Measurements from ENCODE around the gene SYT14. TPM values are rescaled to one million over a fixed set of nuclear protein-coding genes. Genes with fewer than 3 reads are reported as not detected.

SYT14 gene
- polyA plus RNA-seq, 2 of the 4 experiments (the other 2 are of a cell fraction): 0.01 to 0.06 TPM

DNA sequence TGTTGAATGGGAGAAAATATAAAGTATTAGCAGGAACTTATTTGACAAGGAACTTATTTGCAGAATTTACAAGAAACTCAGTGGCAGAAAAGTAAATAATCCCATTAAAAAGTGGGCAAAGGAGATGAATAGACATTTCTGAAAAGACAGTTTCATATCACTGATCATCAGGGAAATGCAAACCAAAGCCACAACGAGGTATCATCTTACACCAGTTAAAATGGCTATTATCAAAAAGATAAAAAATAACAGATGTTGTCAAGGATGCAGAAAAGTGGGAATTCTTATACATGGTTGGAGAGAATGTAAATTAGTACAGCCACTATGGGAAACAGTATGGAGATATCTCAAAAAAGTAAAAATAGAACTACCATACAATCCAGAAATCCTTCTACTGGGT lies 61.0 kb downstream of the SYT14 start:
- no peaks in the 10 kb centered on the region for H3K4me1 ChIP-seq
- ChIA-PET CTCF (no interaction called here), POLR2A (no interaction called here)
- WGBS (ENCODE audit: missing lambda C conversion rate): 3% methylated on average over 1 of the region's 1 CpG
- TF ChIP-seq CHD2 (IDR thresholded peaks at IDR 0.05; ENCODE audit: low read length, partially characterized antibody) (no peak), HOXB5 (CRISPR knock-in tag; IDR thresholded peaks at IDR 0.05) (no peak), BHLHE40 (IDR thresholded peaks at IDR 0.05; ENCODE audit: low read depth, low read length) (no peak), ESRRA (IDR thresholded peaks at IDR 0.05; ENCODE audit: borderline replicate concordance, low read length) (no peak), JUN (IDR thresholded peaks at IDR 0.05) (no peak), RNF2 (IDR thresholded peaks at IDR 0.05; ENCODE audit: borderline replicate concordance, low read depth) (no peak), FOSB (CRISPR knock-in tag; IDR thresholded peaks at IDR 0.05) (no peak)
- TF ChIP-seq, protein P1, sequence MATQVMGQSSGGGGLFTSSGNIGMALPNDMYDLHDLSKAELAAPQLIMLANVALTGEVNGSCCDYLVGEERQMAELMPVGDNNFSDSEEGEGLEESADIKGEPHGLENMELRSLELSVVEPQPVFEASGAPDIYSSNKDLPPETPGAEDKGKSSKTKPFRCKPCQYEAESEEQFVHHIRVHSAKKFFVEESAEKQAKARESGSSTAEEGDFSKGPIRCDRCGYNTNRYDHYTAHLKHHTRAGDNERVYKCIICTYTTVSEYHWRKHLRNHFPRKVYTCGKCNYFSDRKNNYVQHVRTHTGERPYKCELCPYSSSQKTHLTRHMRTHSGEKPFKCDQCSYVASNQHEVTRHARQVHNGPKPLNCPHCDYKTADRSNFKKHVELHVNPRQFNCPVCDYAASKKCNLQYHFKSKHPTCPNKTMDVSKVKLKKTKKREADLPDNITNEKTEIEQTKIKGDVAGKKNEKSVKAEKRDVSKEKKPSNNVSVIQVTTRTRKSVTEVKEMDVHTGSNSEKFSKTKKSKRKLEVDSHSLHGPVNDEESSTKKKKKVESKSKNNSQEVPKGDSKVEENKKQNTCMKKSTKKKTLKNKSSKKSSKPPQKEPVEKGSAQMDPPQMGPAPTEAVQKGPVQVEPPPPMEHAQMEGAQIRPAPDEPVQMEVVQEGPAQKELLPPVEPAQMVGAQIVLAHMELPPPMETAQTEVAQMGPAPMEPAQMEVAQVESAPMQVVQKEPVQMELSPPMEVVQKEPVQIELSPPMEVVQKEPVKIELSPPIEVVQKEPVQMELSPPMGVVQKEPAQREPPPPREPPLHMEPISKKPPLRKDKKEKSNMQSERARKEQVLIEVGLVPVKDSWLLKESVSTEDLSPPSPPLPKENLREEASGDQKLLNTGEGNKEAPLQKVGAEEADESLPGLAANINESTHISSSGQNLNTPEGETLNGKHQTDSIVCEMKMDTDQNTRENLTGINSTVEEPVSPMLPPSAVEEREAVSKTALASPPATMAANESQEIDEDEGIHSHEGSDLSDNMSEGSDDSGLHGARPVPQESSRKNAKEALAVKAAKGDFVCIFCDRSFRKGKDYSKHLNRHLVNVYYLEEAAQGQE (IDR thresholded peaks at IDR 0.05): no peak
- TF ChIP-seq, protein P2, sequence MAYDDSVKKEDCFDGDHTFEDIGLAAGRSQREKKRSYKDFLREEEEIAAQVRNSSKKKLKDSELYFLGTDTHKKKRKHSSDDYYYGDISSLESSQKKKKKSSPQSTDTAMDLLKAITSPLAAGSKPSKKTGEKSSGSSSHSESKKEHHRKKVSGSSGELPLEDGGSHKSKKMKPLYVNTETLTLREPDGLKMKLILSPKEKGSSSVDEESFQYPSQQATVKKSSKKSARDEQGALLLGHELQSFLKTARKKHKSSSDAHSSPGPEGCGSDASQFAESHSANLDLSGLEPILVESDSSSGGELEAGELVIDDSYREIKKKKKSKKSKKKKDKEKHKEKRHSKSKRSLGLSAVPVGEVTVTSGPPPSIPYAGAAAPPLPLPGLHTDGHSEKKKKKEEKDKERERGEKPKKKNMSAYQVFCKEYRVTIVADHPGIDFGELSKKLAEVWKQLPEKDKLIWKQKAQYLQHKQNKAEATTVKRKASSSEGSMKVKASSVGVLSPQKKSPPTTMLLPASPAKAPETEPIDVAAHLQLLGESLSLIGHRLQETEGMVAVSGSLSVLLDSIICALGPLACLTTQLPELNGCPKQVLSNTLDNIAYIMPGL (CRISPR knock-in tag; IDR thresholded peaks at IDR 0.05; ENCODE audit: borderline replicate concordance): no peak
- ATAC-seq (no peak), DNase-seq (ENCODE audit: low read depth in 1 of 2, low spot score in 1 of 2) (no peak), FAIRE-seq (no peak)
- no peak overlapping the region for H3K27ac ChIP-seq
- no peaks in the 10 kb centered on the region for H3K9me3 ChIP-seq
- no peak overlapping the region for H3K4me2 ChIP-seq
- no peak overlapping the region for H3K4me3 ChIP-seq

DNA sequence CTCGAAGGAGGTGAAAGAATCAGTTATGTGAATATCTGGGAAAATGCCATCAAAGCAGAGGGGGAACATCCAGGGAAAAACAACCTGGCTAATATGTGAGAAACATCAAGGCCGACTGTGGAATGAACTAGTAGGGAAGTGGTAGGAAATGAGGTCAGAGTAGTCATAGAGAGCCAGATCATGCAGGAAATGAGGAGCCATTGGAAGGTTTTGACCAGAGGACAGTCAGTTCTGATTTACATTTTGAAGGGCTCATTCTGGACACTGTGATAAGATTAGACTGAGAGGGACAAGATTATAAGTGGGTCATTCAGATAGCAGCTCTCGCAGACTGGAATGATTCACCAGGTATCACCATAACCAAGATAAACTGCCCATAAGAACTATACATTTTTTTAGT lies 63.7 kb downstream of the SYT14 start:
- Histone ChIP-seq H3K27ac (no peak overlapping the region), H3K4me2 (no peak overlapping the region), H3K4me1 (no peaks in the 10 kb centered on the region), H3K4me3 (no peak overlapping the region), H3K9me3 (no peaks in the 10 kb centered on the region)
- TF ChIP-seq CEBPB (IDR thresholded peaks at IDR 0.05): no peak
- no peak for TF ChIP-seq POLR2A (IDR thresholded peaks at IDR 0.05; ENCODE audit: low read length)
- no peak for TF ChIP-seq CBX2 (IDR thresholded peaks at IDR 0.05; ENCODE audit: borderline replicate concordance, low read depth)
- no peak for TF ChIP-seq RCOR1 (IDR thresholded peaks at IDR 0.05; ENCODE audit: low read depth, low read length)
- no peak for TF ChIP-seq JUN (IDR thresholded peaks at IDR 0.05)
- no peak for TF ChIP-seq CBX8 (IDR thresholded peaks at IDR 0.05)
- no peak for TF ChIP-seq EP300 (IDR thresholded peaks at IDR 0.05)
- no peak for TF ChIP-seq CHD4 (IDR thresholded peaks at IDR 0.05; ENCODE audit: borderline replicate concordance)
- TF ChIP-seq, protein P3, sequence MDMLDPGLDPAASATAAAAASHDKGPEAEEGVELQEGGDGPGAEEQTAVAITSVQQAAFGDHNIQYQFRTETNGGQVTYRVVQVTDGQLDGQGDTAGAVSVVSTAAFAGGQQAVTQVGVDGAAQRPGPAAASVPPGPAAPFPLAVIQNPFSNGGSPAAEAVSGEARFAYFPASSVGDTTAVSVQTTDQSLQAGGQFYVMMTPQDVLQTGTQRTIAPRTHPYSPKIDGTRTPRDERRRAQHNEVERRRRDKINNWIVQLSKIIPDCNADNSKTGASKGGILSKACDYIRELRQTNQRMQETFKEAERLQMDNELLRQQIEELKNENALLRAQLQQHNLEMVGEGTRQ (IDR thresholded peaks at IDR 0.05): no peak
- no peak for TF ChIP-seq RARB (CRISPR knock-in tag; IDR thresholded peaks at IDR 0.05)
- no peak for TF ChIP-seq ZC3H11A (IDR thresholded peaks at IDR 0.05)
- no peak for TF ChIP-seq CHD2 (IDR thresholded peaks at IDR 0.05; ENCODE audit: low read length, partially characterized antibody)
- TF ChIP-seq TFCP2L1 (CRISPR knock-in tag; IDR thresholded peaks at IDR 0.05): no peak
- no peak for TF ChIP-seq BHLHE40 (IDR thresholded peaks at IDR 0.05; ENCODE audit: low read depth, low read length)
- TF ChIP-seq RFX5 (IDR thresholded peaks at IDR 0.05): no peak
- TF ChIP-seq, protein P4, sequence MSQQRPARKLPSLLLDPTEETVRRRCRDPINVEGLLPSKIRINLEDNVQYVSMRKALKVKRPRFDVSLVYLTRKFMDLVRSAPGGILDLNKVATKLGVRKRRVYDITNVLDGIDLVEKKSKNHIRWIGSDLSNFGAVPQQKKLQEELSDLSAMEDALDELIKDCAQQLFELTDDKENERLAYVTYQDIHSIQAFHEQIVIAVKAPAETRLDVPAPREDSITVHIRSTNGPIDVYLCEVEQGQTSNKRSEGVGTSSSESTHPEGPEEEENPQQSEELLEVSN (IDR thresholded peaks at IDR 0.05; ENCODE audit: borderline replicate concordance, low read depth): no peak
- CTCF ChIA-PET: no interaction called here
- WGBS (ENCODE audit: missing lambda C conversion rate): 37% methylated on average over 3 of the region's 3 CpGs
- ATAC-seq (no peak), DNase-seq (ENCODE audit: low read depth in 1 of 2, low spot score in 1 of 2) (no peak), FAIRE-seq (no peak)
- POLR2A ChIA-PET: no interaction called here
